Cardiac fibroblast (primary cell): ENCODE measurements around the gene ATP7B.

Experiments used
- DNase-seq, 2 donors: peaks; one replicate each; pipeline versions ENCODE4 v3.0.0 to v3.0.0-alpha.2; 2010; ENCODE audit warnings: low read depth in 2 of 2
- H3K4me3 ChIP-seq, 2 donors: replicated peaks in 1 of 2; 1 replicate in 1 of 2; 2 replicates in 1 of 2; pipeline ENCODE4 v1.5.1; 2011; ENCODE audit warnings: low read depth in 2 of 2, low read length in 2 of 2, mild to moderate bottlenecking in 2 of 2, moderate library complexity in 1 of 2
- TF ChIP-seq, protein P1 (sequence below): IDR thresholded peaks from one replicate; pipeline ENCODE4 v1.5.1; 2011; ENCODE audit warnings: low read depth, mild to moderate bottlenecking, low read length, inconsistent platforms

The ATP7B gene

DNA sequence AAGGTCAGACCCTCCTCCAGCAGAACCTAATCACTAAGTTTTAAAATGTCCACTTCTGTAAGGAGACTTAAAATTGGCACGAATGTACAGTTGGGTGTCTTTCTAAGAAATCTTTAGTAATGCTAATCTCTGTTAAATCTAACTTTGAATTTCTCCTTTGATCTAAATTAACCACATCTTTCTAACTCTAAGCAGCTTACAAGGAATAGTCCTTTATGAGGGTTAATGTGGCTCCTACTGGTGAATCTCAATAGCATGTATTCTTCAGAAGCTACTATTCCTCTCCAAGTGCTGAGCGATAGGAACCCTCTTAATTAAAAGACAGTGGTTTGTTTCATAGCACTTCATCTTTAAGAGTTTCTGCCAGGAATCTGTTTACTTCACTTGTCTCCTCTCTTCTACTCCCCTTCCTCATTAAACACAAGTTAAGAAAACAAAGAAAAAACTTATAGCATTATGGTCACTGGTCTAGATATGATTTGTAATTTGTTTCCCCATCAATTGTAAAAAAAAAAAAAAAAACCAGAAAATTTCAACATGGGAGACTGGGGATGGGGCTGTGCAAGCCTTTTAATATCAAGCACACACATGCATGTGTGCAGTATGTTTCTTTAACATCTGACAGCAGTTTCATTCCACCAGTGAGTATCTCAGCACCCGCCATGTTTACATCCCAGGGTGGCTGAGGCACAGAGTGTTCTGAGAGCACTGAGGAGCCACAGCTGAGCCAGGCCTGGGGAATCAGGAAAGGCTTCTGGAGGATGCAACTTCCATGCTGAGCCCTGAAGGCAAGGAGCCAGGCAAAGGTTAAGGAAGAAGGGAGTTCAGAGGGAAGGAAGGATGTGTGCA lies 57.7 kb downstream of the ATP7B start:
- TF ChIP-seq, protein P1, sequence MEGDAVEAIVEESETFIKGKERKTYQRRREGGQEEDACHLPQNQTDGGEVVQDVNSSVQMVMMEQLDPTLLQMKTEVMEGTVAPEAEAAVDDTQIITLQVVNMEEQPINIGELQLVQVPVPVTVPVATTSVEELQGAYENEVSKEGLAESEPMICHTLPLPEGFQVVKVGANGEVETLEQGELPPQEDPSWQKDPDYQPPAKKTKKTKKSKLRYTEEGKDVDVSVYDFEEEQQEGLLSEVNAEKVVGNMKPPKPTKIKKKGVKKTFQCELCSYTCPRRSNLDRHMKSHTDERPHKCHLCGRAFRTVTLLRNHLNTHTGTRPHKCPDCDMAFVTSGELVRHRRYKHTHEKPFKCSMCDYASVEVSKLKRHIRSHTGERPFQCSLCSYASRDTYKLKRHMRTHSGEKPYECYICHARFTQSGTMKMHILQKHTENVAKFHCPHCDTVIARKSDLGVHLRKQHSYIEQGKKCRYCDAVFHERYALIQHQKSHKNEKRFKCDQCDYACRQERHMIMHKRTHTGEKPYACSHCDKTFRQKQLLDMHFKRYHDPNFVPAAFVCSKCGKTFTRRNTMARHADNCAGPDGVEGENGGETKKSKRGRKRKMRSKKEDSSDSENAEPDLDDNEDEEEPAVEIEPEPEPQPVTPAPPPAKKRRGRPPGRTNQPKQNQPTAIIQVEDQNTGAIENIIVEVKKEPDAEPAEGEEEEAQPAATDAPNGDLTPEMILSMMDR: no peak
- no peak overlapping the region for H3K4me3 ChIP-seq
- DNase-seq: no peak

DNA sequence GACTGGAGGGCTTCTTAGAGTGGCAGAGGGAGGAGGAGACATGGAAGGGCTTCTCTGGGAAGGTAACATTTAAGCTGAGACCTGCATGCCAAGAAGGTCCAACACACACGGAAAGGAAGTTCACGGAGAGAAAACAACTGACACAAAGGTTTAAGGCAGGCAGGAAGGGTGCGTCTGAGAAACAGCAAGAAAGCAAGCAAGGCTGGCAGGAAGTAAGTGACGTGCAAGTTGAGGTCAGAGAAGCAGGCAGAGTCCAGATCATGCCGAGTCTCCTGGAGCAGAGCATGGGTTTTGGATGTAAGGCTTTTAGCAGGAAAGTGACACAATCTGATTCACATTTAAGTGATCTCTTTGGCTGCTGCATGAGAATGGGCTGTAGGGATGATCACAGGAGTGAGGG lies 60.5 kb downstream of the ATP7B start:
- peak; percentile 4 to 16 for DNase-seq
- TF ChIP-seq, protein P1: no peak
- H3K4me3 ChIP-seq: no peak overlapping the region

DNA sequence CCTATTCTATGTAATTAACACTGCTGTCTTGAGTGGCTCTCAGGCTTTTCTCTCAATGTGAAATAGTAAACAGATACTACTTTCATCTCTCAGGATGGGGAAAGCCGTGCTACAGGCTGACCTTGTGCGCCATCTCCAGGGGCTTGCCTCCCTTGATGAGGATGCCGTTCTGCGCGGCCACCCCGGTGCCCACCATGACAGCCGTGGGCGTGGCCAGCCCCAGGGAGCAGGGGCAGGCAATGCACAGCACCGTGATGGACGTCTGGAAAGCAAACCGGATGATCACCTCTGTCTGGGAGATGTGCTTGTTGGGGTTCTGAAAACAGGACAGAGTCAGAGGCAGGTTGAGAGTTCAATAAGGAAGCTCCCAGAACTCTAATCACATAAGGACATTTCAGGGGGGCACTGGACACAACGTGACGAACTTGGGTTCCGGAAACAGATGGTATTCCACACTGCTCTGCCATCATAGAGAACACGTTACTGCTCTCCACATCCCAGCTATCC lies 65.0 kb downstream of the ATP7B start:
- TF ChIP-seq, protein P1: no peak
- no peak overlapping the region for H3K4me3 ChIP-seq
- no peak for DNase-seq

DNA sequence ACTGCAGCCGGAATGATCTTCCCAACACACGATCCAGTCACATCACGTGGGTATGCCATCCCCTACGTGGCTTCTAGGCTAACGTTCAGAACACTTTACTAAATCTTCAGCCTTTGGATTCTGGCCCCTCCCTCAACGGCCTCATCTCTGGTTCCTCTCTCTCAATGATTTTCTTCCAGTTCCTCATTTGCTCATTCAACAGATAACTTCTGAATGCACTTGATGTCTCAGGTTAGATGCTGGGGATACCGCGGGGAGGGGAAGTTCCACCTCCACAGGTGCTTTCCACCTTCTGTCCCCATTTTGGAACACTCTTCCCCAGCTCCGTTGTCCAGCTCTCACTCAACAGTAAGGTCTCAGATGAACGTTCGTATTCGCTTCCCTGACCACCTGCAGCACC lies 66.1 kb downstream of the ATP7B start:
- no peak for DNase-seq
- no peak overlapping the region for H3K4me3 ChIP-seq
- TF ChIP-seq, protein P1: no peak

DNA sequence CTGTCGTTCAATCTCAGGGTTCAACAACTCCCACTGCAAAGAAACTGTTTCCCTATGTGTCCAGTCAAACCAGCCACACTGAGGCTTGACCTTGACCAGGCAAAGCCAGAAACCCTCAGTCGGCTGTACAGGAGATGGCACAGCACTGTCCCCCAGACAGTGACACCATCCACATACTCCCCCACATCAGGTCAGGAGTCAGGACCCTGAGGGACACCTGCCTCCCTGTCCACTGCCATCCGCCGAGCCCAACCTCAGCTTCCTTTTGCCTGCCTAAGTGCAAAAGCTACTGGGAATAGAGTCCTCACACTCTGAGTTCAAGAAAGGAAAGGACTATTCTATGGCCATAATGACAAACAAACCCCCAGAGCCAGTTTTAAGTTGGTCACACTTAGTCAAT lies 66.8 kb downstream of the ATP7B start:
- H3K4me3 ChIP-seq: no peak overlapping the region
- TF ChIP-seq, protein P1: no peak
- no peak for DNase-seq

DNA sequence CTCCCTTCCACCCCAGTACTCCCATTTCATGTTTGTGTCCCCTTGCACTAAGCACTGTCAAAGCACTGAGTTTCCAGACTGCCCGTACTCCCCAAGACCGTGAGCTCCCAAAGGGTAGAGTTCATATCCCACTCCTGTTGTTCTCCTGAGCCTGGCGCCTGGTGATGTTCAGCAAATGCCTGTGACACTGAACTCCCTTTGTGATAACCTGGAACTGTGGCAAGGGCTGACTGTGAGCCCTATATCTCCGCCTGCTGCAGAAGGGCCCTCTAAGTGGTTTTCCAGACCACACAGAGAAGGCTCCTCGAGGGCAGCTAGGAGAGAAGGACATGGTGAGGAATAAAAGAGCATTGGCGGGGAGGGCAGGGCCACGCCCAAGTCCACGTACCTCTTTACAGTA lies 67.5 kb downstream of the ATP7B start:
- DNase-seq: no peak
- TF ChIP-seq, protein P1: no peak
- H3K4me3 ChIP-seq: no peak overlapping the region
